PC-3 (cell line): ENCODE results near the gene RASSF4. TPM values are rescaled to one million over a fixed set of nuclear protein-coding genes. Genes with fewer than 3 reads are reported as not detected.

ENCODE experiments used
- ATAC-seq: fragments of 200-7000 bp; cut with Tn5 transposase; 2 replicates; pipeline ENCODE4 v1.9.1; 2020; ENCODE audit warnings: mild to moderate bottlenecking, moderate library complexity
- BruUV-seq: library from RNA; stranded (reverse); fragments of 400-500 nt; replicated peaks from 2 replicates; lab custom pipeline; 2021; lab: Mats Ljungman, UMichigan
- CTCF ChIA-PET: fragments of 300-600 bp; sonication (Branson Sonifier 250); formaldehyde crosslinking; loops from one replicate; lab custom pipeline; 2022; ENCODE audit warnings: antibody characterized with exemption; lab: Charles Lee
- POLR2A ChIA-PET: fragments of 300-600 bp; sonication (Branson Sonifier 250); formaldehyde crosslinking; loops from one replicate; lab custom pipeline; 2022; ENCODE audit warnings: antibody characterized with exemption; ENCODE audit not compliant: unreplicated experiment; lab: Charles Lee
- DNase-seq: peaks from one replicate; pipeline ENCODE4 v3.0.0-alpha.2; 2015
- H2AFZ ChIP-seq: fragments of 300-600 bp; sonication (generic); 2 replicates; pipeline ENCODE4 v1.6.0; 2016; ENCODE audit warnings: antibody characterized with exemption, low read length
- H3F3A ChIP-seq: fragments of 300-600 bp; sonication (generic); one replicate; pipeline ENCODE4 v1.6.0; 2017; ENCODE audit warnings: antibody characterized with exemption, low read length, control low read depth, mild to moderate bottlenecking; ENCODE audit not compliant: unreplicated experiment
- H3K27ac ChIP-seq: fragments of 300-600 bp; sonication (generic); 2 replicates; pipeline ENCODE4 v1.5.1; 2016; ENCODE audit warnings: mild to moderate bottlenecking, low read length
- H3K27me3 ChIP-seq: fragments of 300-600 bp; sonication (generic); 2 replicates; pipeline ENCODE4 v1.6.1; 2016; ENCODE audit warnings: low read length, mixed read lengths
- H3K36me3 ChIP-seq: fragments of 300-600 bp; sonication (generic); 2 replicates; pipeline ENCODE4 v1.6.1; 2016; ENCODE audit warnings: low read depth, mixed run types, low read length, mixed read lengths
- H3K4me1 ChIP-seq: fragments of 300-600 bp; sonication (generic); 2 replicates; pipeline ENCODE4 v1.5.1; 2016; ENCODE audit warnings: low read length; ENCODE audit not compliant: insufficient read depth
- H3K4me2 ChIP-seq: fragments of 300-600 bp; sonication (generic); 2 replicates; pipeline ENCODE4 v1.6.0; 2016; ENCODE audit warnings: low read length
- H3K4me3 ChIP-seq: fragments of 300-600 bp; sonication (generic); 2 replicates; pipeline ENCODE4 v1.5.1; 2016; ENCODE audit warnings: mild to moderate bottlenecking, low read length, mixed read lengths
- H3K79me2 ChIP-seq: fragments of 300-600 bp; sonication (generic); 2 replicates; pipeline ENCODE4 v1.6.1; 2017; ENCODE audit warnings: low read length, mixed read lengths
- H3K9ac ChIP-seq: fragments of 300-600 bp; sonication (generic); 2 replicates; pipeline ENCODE4 v1.6.0; 2016; ENCODE audit warnings: mild to moderate bottlenecking, low read length
- H3K9me2 ChIP-seq: fragments of 300-600 bp; sonication (generic); replicated peaks from 2 replicates; pipeline ENCODE4 v1.6.1; 2016; ENCODE audit warnings: mixed run types, low read length, mixed read lengths
- H3K9me3 ChIP-seq: fragments of 300-600 bp; sonication (generic); 2 replicates; pipeline ENCODE4 v1.6.1; 2016; ENCODE audit warnings: low read length, mixed read lengths
- H4K20me1 ChIP-seq: fragments of 300-600 bp; sonication (generic); 2 replicates; pipeline ENCODE4 v1.6.1; 2016; ENCODE audit warnings: low read length, mixed read lengths
- CTCF ChIP-seq: fragments of 300-600 bp; sonication (generic); conservative IDR thresholded peaks from 2 replicates; pipeline ENCODE4 v1.5.1; 2017; ENCODE audit warnings: antibody characterized with exemption, low read depth, mild to moderate bottlenecking, low read length
- EZH2 ChIP-seq: fragments of 300-600 bp; sonication (generic); IDR thresholded peaks from one replicate; pipeline ENCODE4 v1.6.1; 2017; ENCODE audit warnings: antibody characterized with exemption, mild to moderate bottlenecking, low read length; ENCODE audit not compliant: unreplicated experiment
- EZH2phosphoT487 ChIP-seq: fragments of 300-600 bp; sonication (generic); IDR thresholded peaks from 2 replicates; pipeline ENCODE4 v1.6.1; 2018; ENCODE audit warnings: mild to moderate bottlenecking, antibody characterized with exemption, low read length, borderline replicate concordance
- intact Hi-C: fragments of 100-400 bp; cut with micrococcal nuclease; formaldehyde crosslinking; loops from 2 replicates; pipeline ENCODE4 v1.9.0; 2023
- total RNA-seq: library from RNA; depleted of rRNA; stranded (reverse); fragments of >200 nt; gene quantifications from 2 replicates; pipeline ENCODE4 v1.2.3, GENCODE V29; 2014

The RASSF4 gene
- total RNA-seq, 1 experiment from 2014 or later, result 8.7 TPM

GRCh38 chr10:44931621-44932516, 27.7 kb upstream of the RASSF4 start:
- CTCF ChIA-PET, result no interaction called here
- Histone ChIP-seq H3K4me1 (no peaks in the 10 kb centered on the region), H3K9me2 (no peaks in the 10 kb centered on the region), H4K20me1 (no peaks in the 10 kb centered on the region), H3K27ac (no peak overlapping the region), H3K27me3 (0 out of 2 replicates have a peak, but pooled peaks cover 5% of the 10 kb centered on the region), H3F3A (no peaks in the 10 kb centered on the region), H3K4me3 (no peak overlapping the region), H3K79me2 (no peaks in the 10 kb centered on the region), H3K4me2 (no peak overlapping the region), H2AFZ (no peak overlapping the region), H3K9me3 (no peaks in the 10 kb centered on the region), H3K36me3 (no peaks in the 10 kb centered on the region), H3K9ac (no peak overlapping the region)
- intact Hi-C loops, result loop anchor here (1.0 to 5.0 kb wide), 4 partner anchors 27 to 275 kb away; partner anchors contain the start of gene RASSF4
- ATAC-seq, result no peak
- POLR2A ChIA-PET, result interaction anchor here (1.0 kb wide), 1 partner anchor 69 kb away, joined by 3 read pairs; no protein-coding TSS in a partner anchor
- DNase-seq, result no peak
- TF ChIP-seq CTCF (no peak), EZH2phosphoT487 (no peak), EZH2 (no peak)
- BruUV-seq, result no TSS peak

GRCh38 chr10:44932517-44933450, 26.8 kb upstream of the RASSF4 start:
- H3K9me2 ChIP-seq, result no peaks in the 10 kb centered on the region
- no peak overlapping the region for H3K4me3 ChIP-seq
- peak; percentile 99 for TF ChIP-seq CTCF
- no peak for TF ChIP-seq EZH2
- no peak for TF ChIP-seq EZH2phosphoT487
- ATAC-seq, result peak; percentile 99
- H4K20me1 ChIP-seq, result no peaks in the 10 kb centered on the region
- DNase-seq, result peak; percentile 91
- 0 out of 2 replicates have a peak, but pooled peaks cover 5% of the 10 kb centered on the region for H3K27me3 ChIP-seq
- ChIA-PET POLR2A (interaction anchor here (1.0 kb wide), 1 partner anchor 68 kb away, joined by 3 read pairs; no protein-coding TSS in a partner anchor), CTCF (interaction anchor here (0.5 to 1.6 kb wide), 5 partner anchors 11 to 302 kb away, joined by 3 to 8 read pairs (median 3); no protein-coding TSS in a partner anchor)
- H3K27ac ChIP-seq, result no peak overlapping the region
- H3K79me2 ChIP-seq, result no peaks in the 10 kb centered on the region
- no peak overlapping the region for H3K9ac ChIP-seq
- no TSS peak for BruUV-seq
- no peak overlapping the region for H3K4me2 ChIP-seq
- H3F3A ChIP-seq, result no peaks in the 10 kb centered on the region
- no peaks in the 10 kb centered on the region for H3K36me3 ChIP-seq
- H2AFZ ChIP-seq, result no peak overlapping the region
- H3K9me3 ChIP-seq, result no peaks in the 10 kb centered on the region
- intact Hi-C loops, result loop anchor here (1.0 to 5.0 kb wide), 4 partner anchors 26 to 275 kb away; partner anchors contain the start of gene RASSF4
- no peaks in the 10 kb centered on the region for H3K4me1 ChIP-seq
